Pons (tissue), 1 donor: ENCODE results near the gene C10orf90.

Experiments
- DNase-seq: peaks from one replicate; pipeline ENCODE4 v3.0.0-alpha.2; 2016; ENCODE audit warnings: low spot score

Gene C10orf90

GRCh38 chr10:126674741-126675515 lies 4.4 kb upstream of the C10orf90 start:
- DNase-seq = peak; percentile 90

- peak; percentile 87 for DNase-seq
Observed at GRCh38 chr10:126673565-126673964, 3.1 kb upstream of the C10orf90 start.

GRCh38 chr10:126671402-126671975 lies 996 bp upstream of the C10orf90 start:
- DNase-seq = no peak

GRCh38 chr10:126670895-126671261 lies 385 bp upstream of the C10orf90 start:
- DNase-seq = peak; percentile 96

- peak; percentile 52 for DNase-seq
Observed at GRCh38 chr10:126669168-126669567, 1.3 kb downstream of the C10orf90 start.

GRCh38 chr10:126668505-126668904 lies 2.0 kb downstream of the C10orf90 start:
- peak; percentile 67 for DNase-seq

- DNase-seq = peak; percentile 56
Observed at GRCh38 chr10:126667568-126667967, 2.9 kb downstream of the C10orf90 start.

GRCh38 chr10:126665207-126665606 lies 5.3 kb downstream of the C10orf90 start:
- DNase-seq = no peak

- peak; percentile 66 for DNase-seq
Observed at GRCh38 chr10:126663880-126664279, 6.6 kb downstream of the C10orf90 start.

- DNase-seq = peak; percentile 98
Observed at GRCh38 chr10:126663328-126663727, 7.2 kb downstream of the C10orf90 start.

GRCh38 chr10:126661841-126662515 lies 8.5 kb downstream of the C10orf90 start:
- DNase-seq = no peak

GRCh38 chr10:126661356-126661755 lies 9.1 kb downstream of the C10orf90 start:
- no peak for DNase-seq

GRCh38 chr10:126659750-126660149 lies 10.7 kb downstream of the C10orf90 start:
- peak; percentile 53 for DNase-seq

GRCh38 chr10:126658928-126659327 lies 11.6 kb downstream of the C10orf90 start:
- peak; percentile 78 for DNase-seq

- no peak for DNase-seq
Observed at GRCh38 chr10:126654579-126654978, 15.9 kb downstream of the C10orf90 start.

GRCh38 chr10:126651467-126651866 lies 19.0 kb downstream of the C10orf90 start:
- DNase-seq = no peak

- DNase-seq = no peak
Observed at GRCh38 chr10:126650161-126650560, 20.3 kb downstream of the C10orf90 start.

- DNase-seq = no peak
Observed at GRCh38 chr10:126647116-126647515, 23.4 kb downstream of the C10orf90 start.

GRCh38 chr10:126646110-126646509 lies 24.4 kb downstream of the C10orf90 start:
- peak; percentile 43 for DNase-seq

GRCh38 chr10:126640401-126640800 lies 30.1 kb downstream of the C10orf90 start:
- DNase-seq = no peak

GRCh38 chr10:126639084-126639483 lies 31.4 kb downstream of the C10orf90 start:
- no peak for DNase-seq

- DNase-seq = no peak
Observed at GRCh38 chr10:126638542-126638941, 32.0 kb downstream of the C10orf90 start.

- DNase-seq = no peak
Observed at GRCh38 chr10:126637501-126637900, 33.0 kb downstream of the C10orf90 start.
